ENCODE measurements around the gene SEC22A. TPM values are rescaled to one million over a fixed set of nuclear protein-coding genes. Genes with fewer than 3 reads are reported as not detected.

The SEC22A gene
- total and polyA plus RNA-seq, 2 of the 13 experiments (the other 11 are each of a cell fraction or from before 2014, with no cell fraction given): 14.1 to 17.3 TPM

GRCh38 chr3:123201557-123202427 is at the start of gene SEC22A (continued):
- no peak for TF ChIP-seq MBNL3 (CRISPR knock-in tag; conservative IDR thresholded peaks at IDR 0.05)
- no peak for TF ChIP-seq ZNF567 (CRISPR knock-in tag; IDR thresholded peaks at IDR 0.05; ENCODE audit: borderline replicate concordance)
- TF ChIP-seq, protein P1, sequence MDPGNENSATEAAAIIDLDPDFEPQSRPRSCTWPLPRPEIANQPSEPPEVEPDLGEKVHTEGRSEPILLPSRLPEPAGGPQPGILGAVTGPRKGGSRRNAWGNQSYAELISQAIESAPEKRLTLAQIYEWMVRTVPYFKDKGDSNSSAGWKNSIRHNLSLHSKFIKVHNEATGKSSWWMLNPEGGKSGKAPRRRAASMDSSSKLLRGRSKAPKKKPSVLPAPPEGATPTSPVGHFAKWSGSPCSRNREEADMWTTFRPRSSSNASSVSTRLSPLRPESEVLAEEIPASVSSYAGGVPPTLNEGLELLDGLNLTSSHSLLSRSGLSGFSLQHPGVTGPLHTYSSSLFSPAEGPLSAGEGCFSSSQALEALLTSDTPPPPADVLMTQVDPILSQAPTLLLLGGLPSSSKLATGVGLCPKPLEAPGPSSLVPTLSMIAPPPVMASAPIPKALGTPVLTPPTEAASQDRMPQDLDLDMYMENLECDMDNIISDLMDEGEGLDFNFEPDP (CRISPR knock-in tag; conservative IDR thresholded peaks at IDR 0.05): no peak
- TF ChIP-seq BCL6 (CRISPR knock-in tag; IDR thresholded peaks at IDR 0.05): no peak
- no peak for TF ChIP-seq RARA (CRISPR knock-in tag; IDR thresholded peaks at IDR 0.05)
- no peak for TF ChIP-seq TBL1XR1 (IDR thresholded peaks at IDR 0.05; ENCODE audit: borderline replicate concordance, low read length, partially characterized antibody)
- TF ChIP-seq CREB1 (IDR thresholded peaks at IDR 0.05): peak; percentile 82
- peak; percentile 83 for TF ChIP-seq CREB1 (CRISPR knock-in tag; IDR thresholded peaks at IDR 0.05)
- TF ChIP-seq ZFP37 (CRISPR knock-in tag; IDR thresholded peaks at IDR 0.05; ENCODE audit: borderline replicate concordance): no peak
- TF ChIP-seq ZNF782 (CRISPR knock-in tag; IDR thresholded peaks at IDR 0.05; ENCODE audit: borderline replicate concordance): no peak
- no peak for TF ChIP-seq ZNF644 (CRISPR knock-in tag; IDR thresholded peaks at IDR 0.05; ENCODE audit: low read depth)
- TF ChIP-seq, protein P2, sequence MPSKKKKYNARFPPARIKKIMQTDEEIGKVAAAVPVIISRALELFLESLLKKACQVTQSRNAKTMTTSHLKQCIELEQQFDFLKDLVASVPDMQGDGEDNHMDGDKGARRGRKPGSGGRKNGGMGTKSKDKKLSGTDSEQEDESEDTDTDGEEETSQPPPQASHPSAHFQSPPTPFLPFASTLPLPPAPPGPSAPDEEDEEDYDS (CRISPR knock-in tag; IDR thresholded peaks at IDR 0.05): peak; percentile 29; the same call in 1 of the 2 replicates
- TF ChIP-seq PBX2 (CRISPR knock-in tag; IDR thresholded peaks at IDR 0.05): peak; percentile 75
- TF ChIP-seq HNF4G (IDR thresholded peaks at IDR 0.05; ENCODE audit: borderline replicate concordance, low read depth, low read length): no peak
- TF ChIP-seq HNF4G (CRISPR knock-in tag; IDR thresholded peaks at IDR 0.05; ENCODE audit: borderline replicate concordance, low read depth): no peak
- no peak for TF ChIP-seq TAF15 (IDR thresholded peaks at IDR 0.05; ENCODE audit: low read depth, low read length, poor library complexity, severe bottlenecking)
- no peak for TF ChIP-seq PCBP1 (IDR thresholded peaks at IDR 0.05; ENCODE audit: borderline replicate concordance, low read depth, low read length)
- TF ChIP-seq CC2D1A (CRISPR knock-in tag; IDR thresholded peaks at IDR 0.05): no peak
- TF ChIP-seq ZNF432 (CRISPR knock-in tag; IDR thresholded peaks at IDR 0.05; ENCODE audit: borderline replicate concordance): no peak
- TF ChIP-seq KAT2B (IDR thresholded peaks at IDR 0.05; ENCODE audit: borderline replicate concordance, low read depth, low read length): no peak
- 0 out of 2 replicates have a peak, but pooled peaks have one; percentile 23 for TF ChIP-seq JUN (CRISPR knock-in tag; IDR thresholded peaks at IDR 0.05)
- peak in 1 of 2 experiments; percentile 21; a peak in 1 of 4 replicates for TF ChIP-seq KLF16 (CRISPR knock-in tag; IDR thresholded peaks at IDR 0.05)
- TF ChIP-seq ZNF780A (CRISPR knock-in tag; IDR thresholded peaks at IDR 0.05): no peak
- no peak for TF ChIP-seq U2AF1 (optimal IDR thresholded peaks at IDR 0.05; ENCODE audit: low read depth, low read length)
- TF ChIP-seq, protein P3, sequence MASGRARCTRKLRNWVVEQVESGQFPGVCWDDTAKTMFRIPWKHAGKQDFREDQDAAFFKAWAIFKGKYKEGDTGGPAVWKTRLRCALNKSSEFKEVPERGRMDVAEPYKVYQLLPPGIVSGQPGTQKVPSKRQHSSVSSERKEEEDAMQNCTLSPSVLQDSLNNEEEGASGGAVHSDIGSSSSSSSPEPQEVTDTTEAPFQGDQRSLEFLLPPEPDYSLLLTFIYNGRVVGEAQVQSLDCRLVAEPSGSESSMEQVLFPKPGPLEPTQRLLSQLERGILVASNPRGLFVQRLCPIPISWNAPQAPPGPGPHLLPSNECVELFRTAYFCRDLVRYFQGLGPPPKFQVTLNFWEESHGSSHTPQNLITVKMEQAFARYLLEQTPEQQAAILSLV (CRISPR knock-in tag; IDR thresholded peaks at IDR 0.05; ENCODE audit: borderline replicate concordance): no peak; the same call in 1 of the 2 replicates
- TF ChIP-seq SIN3A (IDR thresholded peaks at IDR 0.05; ENCODE audit: borderline replicate concordance, low read depth, low read length): peak; percentile 18; the same call in 1 of the 2 replicates
- TF ChIP-seq ZBTB7B (CRISPR knock-in tag; IDR thresholded peaks at IDR 0.05): 0 out of 2 replicates have a peak, but pooled peaks have one; percentile 18
